Measurements from ENCODE around the gene CDHR2. TPM values are rescaled to one million over a fixed set of nuclear protein-coding genes. Genes with fewer than 3 reads are reported as not detected.
"Not testable (repeated sequence)": the region's sequence is repeated elsewhere in the genome, so short reads cannot be mapped to it uniquely, and the experiment has no call there.

The CDHR2 gene
- total RNA-seq, 1 donor from 2014 or later = not detected

DNA sequence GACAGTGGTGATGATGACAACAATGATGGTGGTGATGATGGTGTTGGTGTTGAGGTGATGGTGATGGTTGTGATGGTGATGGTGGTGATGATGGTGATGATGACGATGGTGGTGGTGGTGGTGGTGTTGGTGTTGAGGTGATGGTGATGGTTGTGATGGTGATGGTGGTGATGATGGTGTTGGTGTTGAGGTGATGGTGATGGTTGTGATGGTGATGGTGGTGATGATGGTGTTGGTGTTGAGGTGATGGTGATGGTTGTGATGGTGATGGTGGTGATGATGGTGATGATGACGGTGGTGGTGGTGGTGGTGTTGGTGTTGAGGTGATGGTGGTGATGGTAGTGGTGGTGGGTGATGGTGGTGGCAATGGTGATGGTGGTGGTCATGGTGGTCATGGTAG is 42.5 kb downstream of the CDHR2 start:
- H3K9me3 ChIP-seq (ENCODE audit: control insufficient read depth in 3 of 3, low read length in 3 of 3); H3K4me1 ChIP-seq (ENCODE audit: control insufficient read depth in 3 of 3, insufficient read depth in 3 of 3, low read length in 3 of 3); H3K9ac ChIP-seq (ENCODE audit: low read depth in 1 of 3, low read length in 3 of 3); H3K4me3 ChIP-seq (ENCODE audit: low read length in 3 of 3); H3K27ac ChIP-seq (ENCODE audit: low read depth, low read length); H3K36me3 ChIP-seq (ENCODE audit: control insufficient read depth in 3 of 3, insufficient read depth in 3 of 3, low read length in 3 of 3): not testable (repeated sequence)
- peaks cover 5 to 17% (median 8%) of the 10 kb centered on the region in 3 donors for H3K27me3 ChIP-seq (ENCODE audit: control insufficient read depth in 3 of 3, insufficient read depth in 3 of 3, low read length in 3 of 3)

DNA sequence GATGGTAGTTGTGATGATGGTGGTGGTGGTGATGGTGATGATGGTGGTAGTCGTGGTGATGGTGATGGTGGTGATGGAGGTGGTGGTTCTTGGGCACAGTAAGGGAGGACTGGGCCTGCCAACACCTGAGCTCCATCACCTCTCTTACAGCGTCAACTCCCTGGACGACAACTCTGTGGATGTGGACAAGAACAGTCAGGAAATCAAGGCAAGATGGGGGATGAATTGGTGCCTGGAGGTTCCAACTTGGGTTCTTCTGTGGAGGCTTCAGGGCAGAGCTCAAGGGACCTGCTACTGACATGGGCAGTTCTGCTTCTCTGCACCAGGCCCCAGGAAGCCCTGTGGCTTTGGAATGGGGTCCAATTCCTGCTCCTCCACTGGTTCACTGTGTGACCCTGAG is 43.4 kb downstream of the CDHR2 start:
- H3K9me3 ChIP-seq (ENCODE audit: control insufficient read depth in 3 of 3, low read length in 3 of 3) = no peaks in the 10 kb centered on the region
- H3K27ac ChIP-seq (ENCODE audit: low read depth, low read length) = no peak overlapping the region
- H3K27me3 ChIP-seq (ENCODE audit: control insufficient read depth in 3 of 3, insufficient read depth in 3 of 3, low read length in 3 of 3) = peaks cover 5 to 19% (median 12%) of the 10 kb centered on the region in 3 donors
- H3K36me3 ChIP-seq (ENCODE audit: control insufficient read depth in 3 of 3, insufficient read depth in 3 of 3, low read length in 3 of 3) = no peaks in the 10 kb centered on the region
- no peak overlapping the region for H3K4me3 ChIP-seq (ENCODE audit: low read length in 3 of 3)
- no peaks in the 10 kb centered on the region for H3K4me1 ChIP-seq (ENCODE audit: control insufficient read depth in 3 of 3, insufficient read depth in 3 of 3, low read length in 3 of 3)
- H3K9ac ChIP-seq (ENCODE audit: low read depth in 1 of 3, low read length in 3 of 3) = no peak overlapping the region

DNA sequence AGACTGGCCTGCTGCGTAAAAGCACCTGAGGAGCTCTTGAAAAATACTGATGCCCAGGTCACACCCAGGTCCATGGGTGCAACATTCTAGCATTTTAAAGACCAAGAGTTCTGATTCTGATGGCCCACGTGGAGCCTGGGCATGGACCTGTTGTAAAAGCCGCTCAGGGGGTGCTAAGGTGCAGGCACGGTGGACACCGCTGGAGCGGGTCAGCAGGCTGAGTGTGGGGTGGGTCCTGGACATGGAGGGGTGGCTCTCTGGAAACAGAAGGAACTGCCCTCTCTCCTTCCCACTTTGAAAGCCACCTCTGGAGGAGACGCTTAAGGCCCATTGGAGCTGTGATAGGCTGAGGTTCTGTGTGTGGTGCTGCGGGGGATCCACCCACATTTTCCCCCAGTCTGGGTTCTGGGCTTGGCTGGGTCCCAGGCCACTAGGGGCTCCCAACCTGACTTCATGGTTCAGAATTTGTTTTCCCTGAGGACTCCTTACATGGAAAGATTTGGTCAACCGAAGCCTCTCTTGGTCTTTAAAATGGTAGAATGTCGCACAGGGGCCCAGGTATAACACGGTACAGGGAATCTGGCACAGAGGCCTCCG is 44.2 kb downstream of the CDHR2 start:
- Histone ChIP-seq H3K9ac (ENCODE audit: low read depth in 1 of 3, low read length in 3 of 3) (no peak overlapping the region), H3K27ac (ENCODE audit: low read depth, low read length) (no peak overlapping the region), H3K9me3 (ENCODE audit: control insufficient read depth in 3 of 3, low read length in 3 of 3) (no peaks in the 10 kb centered on the region), H3K4me1 (ENCODE audit: control insufficient read depth in 3 of 3, insufficient read depth in 3 of 3, low read length in 3 of 3) (no peaks in the 10 kb centered on the region), H3K27me3 (ENCODE audit: control insufficient read depth in 3 of 3, insufficient read depth in 3 of 3, low read length in 3 of 3) (peaks cover 9 to 23% (median 18%) of the 10 kb centered on the region in 3 donors), H3K36me3 (ENCODE audit: control insufficient read depth in 3 of 3, insufficient read depth in 3 of 3, low read length in 3 of 3) (no peaks in the 10 kb centered on the region), H3K4me3 (ENCODE audit: low read length in 3 of 3) (no peak overlapping the region)

DNA sequence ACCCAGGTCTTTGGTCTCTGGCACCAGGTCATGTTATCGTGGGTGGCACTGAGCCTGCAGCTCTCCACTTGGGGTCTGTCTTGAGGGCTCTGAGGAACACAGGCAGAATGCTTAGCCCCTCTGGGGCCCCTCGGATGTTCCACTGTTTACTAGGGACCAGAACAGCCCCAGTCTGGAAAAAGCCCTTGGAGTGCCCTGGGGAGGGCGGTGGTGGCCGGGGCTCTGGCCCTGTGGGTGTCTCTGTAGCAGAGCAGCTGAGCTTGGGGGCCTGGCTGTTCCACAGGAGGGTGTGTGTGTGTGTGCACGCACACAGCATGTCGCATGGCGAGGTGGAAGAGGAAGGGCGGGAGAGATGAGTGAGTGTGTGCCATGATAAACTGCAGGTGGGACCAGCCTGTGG is 45.4 kb downstream of the CDHR2 start:
- Histone ChIP-seq H3K36me3 (ENCODE audit: control insufficient read depth in 3 of 3, insufficient read depth in 3 of 3, low read length in 3 of 3) (no peaks in the 10 kb centered on the region), H3K27ac (ENCODE audit: low read depth, low read length) (no peak overlapping the region), H3K9me3 (ENCODE audit: control insufficient read depth in 3 of 3, low read length in 3 of 3) (no peaks in the 10 kb centered on the region), H3K27me3 (ENCODE audit: control insufficient read depth in 3 of 3, insufficient read depth in 3 of 3, low read length in 3 of 3) (peaks cover 14 to 26% (median 22%) of the 10 kb centered on the region in 3 donors), H3K4me1 (ENCODE audit: control insufficient read depth in 3 of 3, insufficient read depth in 3 of 3, low read length in 3 of 3) (no peaks in the 10 kb centered on the region), H3K4me3 (ENCODE audit: low read length in 3 of 3) (no peak overlapping the region), H3K9ac (ENCODE audit: low read depth in 1 of 3, low read length in 3 of 3) (no peak overlapping the region)

DNA sequence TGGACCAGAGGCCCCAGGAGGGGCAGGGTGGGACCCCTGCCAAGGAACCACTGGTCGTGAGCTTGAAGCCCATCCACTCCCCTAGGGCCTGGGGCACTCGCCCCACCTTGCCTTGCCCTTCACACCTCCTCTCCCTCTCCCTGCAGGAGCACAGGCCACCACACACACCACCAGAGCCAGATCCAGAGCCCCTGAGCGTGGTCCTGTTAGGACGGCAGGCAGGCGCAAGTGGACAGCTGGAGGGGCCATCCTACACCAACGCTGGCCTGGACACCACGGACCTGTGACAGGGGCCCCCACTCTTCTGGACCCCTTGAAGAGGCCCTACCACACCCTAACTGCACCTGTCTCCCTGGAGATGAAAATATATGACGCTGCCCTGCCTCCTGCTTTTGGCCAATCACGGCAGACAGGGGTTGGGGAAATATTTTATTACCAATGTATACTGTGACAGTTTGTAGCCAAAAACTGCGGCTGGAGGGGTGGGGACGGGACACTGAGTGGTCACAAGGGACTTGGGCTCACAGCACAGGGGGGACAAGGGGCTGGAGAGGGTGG is 46.3 kb downstream of the CDHR2 start:
- no peaks in the 10 kb centered on the region for H3K4me1 ChIP-seq (ENCODE audit: control insufficient read depth in 3 of 3, insufficient read depth in 3 of 3, low read length in 3 of 3)
- H3K9ac ChIP-seq (ENCODE audit: low read depth in 1 of 3, low read length in 3 of 3) = no peak overlapping the region
- H3K36me3 ChIP-seq (ENCODE audit: control insufficient read depth in 3 of 3, insufficient read depth in 3 of 3, low read length in 3 of 3) = no peaks in the 10 kb centered on the region
- H3K27me3 ChIP-seq (ENCODE audit: control insufficient read depth in 3 of 3, insufficient read depth in 3 of 3, low read length in 3 of 3) = peaks cover 14 to 26% (median 22%) of the 10 kb centered on the region in 3 donors
- H3K27ac ChIP-seq (ENCODE audit: low read depth, low read length) = no peak overlapping the region
- no peaks in the 10 kb centered on the region for H3K9me3 ChIP-seq (ENCODE audit: control insufficient read depth in 3 of 3, low read length in 3 of 3)
- no peak overlapping the region for H3K4me3 ChIP-seq (ENCODE audit: low read length in 3 of 3)

DNA sequence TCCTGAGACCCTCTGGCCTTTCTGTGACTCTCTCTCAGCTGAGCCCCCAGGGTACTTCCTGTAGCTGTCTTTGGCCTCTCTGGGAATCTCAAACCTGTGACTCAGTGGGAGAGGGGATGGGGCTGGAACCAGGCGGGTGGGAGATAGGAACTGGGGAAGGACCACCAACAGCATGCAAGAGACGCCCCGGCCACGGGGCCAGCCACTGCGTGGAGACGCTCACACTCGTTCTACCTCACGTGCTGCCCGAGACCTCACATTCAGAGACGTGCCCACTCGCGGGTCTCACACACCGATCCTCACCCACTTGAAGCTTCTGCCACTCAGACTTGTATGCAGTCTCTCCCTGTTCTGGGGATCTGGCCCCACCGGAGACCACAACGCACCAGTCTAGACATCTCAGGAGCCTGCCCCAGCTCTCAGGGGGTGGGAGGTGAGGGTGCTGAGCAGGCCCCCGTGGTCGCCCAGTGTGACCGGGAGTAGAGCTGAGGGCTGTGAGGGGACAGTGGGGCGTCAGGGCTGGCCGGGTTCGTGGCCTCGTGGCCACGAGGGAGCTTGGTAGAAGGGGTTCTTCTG is 47.0 kb downstream of the CDHR2 start:
- Histone ChIP-seq H3K9ac (ENCODE audit: low read depth in 1 of 3, low read length in 3 of 3) (peak overlapping the region in 1 of 3 donors; percentile 25), H3K27me3 (ENCODE audit: control insufficient read depth in 3 of 3, insufficient read depth in 3 of 3, low read length in 3 of 3) (peaks cover 14 to 26% (median 22%) of the 10 kb centered on the region in 3 donors), H3K27ac (ENCODE audit: low read depth, low read length) (no peak overlapping the region), H3K4me3 (ENCODE audit: low read length in 3 of 3) (no peak overlapping the region), H3K36me3 (ENCODE audit: control insufficient read depth in 3 of 3, insufficient read depth in 3 of 3, low read length in 3 of 3) (no peaks in the 10 kb centered on the region), H3K9me3 (ENCODE audit: control insufficient read depth in 3 of 3, low read length in 3 of 3) (no peaks in the 10 kb centered on the region), H3K4me1 (ENCODE audit: control insufficient read depth in 3 of 3, insufficient read depth in 3 of 3, low read length in 3 of 3) (no peaks in the 10 kb centered on the region)

DNA sequence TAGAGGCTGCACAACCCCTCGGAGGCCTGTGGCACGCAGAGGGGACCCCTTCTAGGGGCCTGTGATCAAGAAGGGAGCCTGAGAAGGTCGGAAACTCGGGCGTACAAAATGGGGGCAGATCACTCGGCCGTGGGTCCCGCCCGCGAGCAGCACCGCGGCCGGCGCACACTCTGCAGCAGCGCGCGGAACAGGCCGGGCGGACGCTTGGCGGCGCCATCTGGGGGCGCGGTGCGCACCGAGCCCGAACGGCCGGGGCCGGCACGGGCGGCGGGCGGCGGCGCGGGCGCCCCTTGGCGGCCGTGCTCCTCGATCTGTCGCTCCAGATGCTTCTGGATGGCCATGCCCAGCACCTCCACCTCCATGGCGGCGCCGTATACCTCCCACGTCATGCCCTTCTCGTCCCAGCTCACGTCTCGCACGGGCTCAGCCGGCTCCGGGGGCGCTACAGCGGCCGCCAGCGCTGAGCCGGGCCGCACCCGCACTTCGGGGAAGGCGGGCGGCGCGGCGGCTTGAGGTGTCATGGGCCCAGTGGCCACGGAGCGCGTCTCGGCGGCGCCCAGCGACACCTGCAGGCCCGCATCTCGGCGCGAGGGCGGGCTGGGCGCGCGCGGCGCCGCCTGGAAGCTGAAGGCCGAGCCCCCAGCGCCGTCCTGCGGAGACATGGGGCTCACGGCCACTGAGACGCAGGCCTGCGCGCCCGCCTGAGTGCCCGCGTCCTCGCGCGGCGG is 47.7 kb downstream of the CDHR2 start:
- Histone ChIP-seq H3K4me1 (ENCODE audit: control insufficient read depth in 3 of 3, insufficient read depth in 3 of 3, low read length in 3 of 3) (no peaks in the 10 kb centered on the region), H3K9me3 (ENCODE audit: control insufficient read depth in 3 of 3, low read length in 3 of 3) (no peaks in the 10 kb centered on the region), H3K36me3 (ENCODE audit: control insufficient read depth in 3 of 3, insufficient read depth in 3 of 3, low read length in 3 of 3) (no peaks in the 10 kb centered on the region), H3K27ac (ENCODE audit: low read depth, low read length) (no peak overlapping the region), H3K27me3 (ENCODE audit: control insufficient read depth in 3 of 3, insufficient read depth in 3 of 3, low read length in 3 of 3) (peaks cover 14 to 26% (median 22%) of the 10 kb centered on the region in 3 donors), H3K9ac (ENCODE audit: low read depth in 1 of 3, low read length in 3 of 3) (peak overlapping the region in 1 of 3 donors; percentile 25), H3K4me3 (ENCODE audit: low read length in 3 of 3) (no peak overlapping the region)

DNA sequence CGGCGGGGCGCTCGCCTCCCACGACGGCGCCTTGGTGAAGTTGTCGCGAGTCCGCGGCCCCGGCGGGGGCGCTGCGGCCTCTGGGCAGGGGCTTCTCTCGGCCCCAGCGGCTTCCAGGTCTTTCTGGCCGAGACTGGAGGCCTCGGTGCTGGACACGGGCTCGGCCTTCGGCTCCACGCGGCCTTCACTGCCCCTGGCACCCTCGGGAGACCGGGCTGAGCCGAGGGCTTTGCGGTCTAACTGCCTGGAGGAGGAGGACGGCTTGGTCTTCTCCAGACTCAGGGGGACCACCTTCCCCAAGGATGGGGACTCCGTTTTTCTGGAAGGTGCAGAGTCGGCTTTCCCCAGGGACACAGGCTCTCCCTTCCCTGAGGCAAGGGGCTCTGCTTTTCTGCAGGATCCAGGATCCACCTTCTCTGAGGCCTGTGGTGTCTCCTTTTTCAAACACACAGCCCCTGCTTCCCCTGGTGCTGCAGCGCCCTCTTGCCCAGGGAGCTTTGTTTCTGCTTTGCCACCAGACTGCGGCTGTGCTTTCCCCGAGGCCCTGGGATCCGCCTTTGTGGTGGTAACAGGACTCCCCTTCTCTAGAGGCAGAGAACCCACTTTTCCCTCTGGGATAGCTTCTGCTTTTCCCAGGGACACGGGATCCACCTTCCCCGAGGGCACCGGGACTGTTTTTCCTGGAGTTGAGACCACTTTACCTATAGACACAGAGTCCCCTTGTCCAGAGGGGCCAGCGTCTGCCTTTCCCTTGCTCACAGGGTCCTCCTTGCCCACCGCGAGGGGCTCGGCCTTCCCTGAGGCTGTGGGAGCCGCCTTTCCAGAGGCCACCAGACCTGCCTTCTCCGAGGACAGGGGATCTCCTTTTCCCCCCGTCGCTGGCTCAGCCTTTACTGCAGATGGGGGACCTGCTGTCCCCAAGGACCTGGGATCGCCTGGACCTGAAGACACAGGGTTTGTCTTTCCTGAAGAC is 48.6 kb downstream of the CDHR2 start:
- Histone ChIP-seq H3K27ac (ENCODE audit: low read depth, low read length) (no peak overlapping the region), H3K4me3 (ENCODE audit: low read length in 3 of 3) (no peak overlapping the region), H3K36me3 (ENCODE audit: control insufficient read depth in 3 of 3, insufficient read depth in 3 of 3, low read length in 3 of 3) (no peaks in the 10 kb centered on the region), H3K9ac (ENCODE audit: low read depth in 1 of 3, low read length in 3 of 3) (no peak overlapping the region), H3K4me1 (ENCODE audit: control insufficient read depth in 3 of 3, insufficient read depth in 3 of 3, low read length in 3 of 3) (no peaks in the 10 kb centered on the region), H3K27me3 (ENCODE audit: control insufficient read depth in 3 of 3, insufficient read depth in 3 of 3, low read length in 3 of 3) (peaks cover 14 to 26% (median 22%) of the 10 kb centered on the region in 3 donors), H3K9me3 (ENCODE audit: control insufficient read depth in 3 of 3, low read length in 3 of 3) (no peaks in the 10 kb centered on the region)

DNA sequence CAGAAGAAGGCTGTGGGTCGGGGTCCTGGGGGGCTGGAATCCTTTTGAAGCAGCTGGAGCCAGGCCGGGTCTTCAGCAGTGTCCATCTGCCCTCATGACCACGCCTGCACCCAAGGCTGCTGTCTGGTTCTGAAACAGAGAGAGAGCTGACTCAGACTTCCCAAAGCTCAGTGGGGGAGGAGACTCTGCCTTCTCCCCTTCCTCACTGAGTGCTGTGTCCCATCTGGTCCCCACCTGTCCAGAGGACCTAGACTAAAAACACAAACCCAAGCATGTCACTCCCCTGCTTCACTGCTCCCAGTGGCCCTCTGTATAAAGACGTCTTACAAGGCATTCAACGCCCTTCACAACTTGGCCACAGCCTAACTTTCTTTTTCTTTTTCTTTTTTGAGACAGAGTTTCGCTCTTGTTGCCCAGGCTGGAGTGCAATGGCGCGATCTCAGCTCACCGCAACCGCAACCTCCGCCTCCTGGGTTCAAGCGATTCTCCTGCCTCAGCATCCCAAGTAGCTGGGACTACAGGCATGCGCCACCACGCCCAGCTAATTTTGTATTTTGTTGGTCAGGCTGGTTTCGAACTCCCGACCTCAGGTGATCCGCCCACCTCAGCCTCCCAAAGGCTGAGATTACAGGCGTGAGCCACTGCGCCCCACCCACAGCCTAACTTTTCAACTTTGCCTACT is 50.7 kb downstream of the CDHR2 start:
- not testable (repeated sequence) for H3K4me1 ChIP-seq (ENCODE audit: control insufficient read depth in 3 of 3, insufficient read depth in 3 of 3, low read length in 3 of 3); H3K4me3 ChIP-seq (ENCODE audit: low read length in 3 of 3); H3K27ac ChIP-seq (ENCODE audit: low read depth, low read length); H3K9ac ChIP-seq (ENCODE audit: low read depth in 1 of 3, low read length in 3 of 3); H3K9me3 ChIP-seq (ENCODE audit: control insufficient read depth in 3 of 3, low read length in 3 of 3); H3K36me3 ChIP-seq (ENCODE audit: control insufficient read depth in 3 of 3, insufficient read depth in 3 of 3, low read length in 3 of 3)
- peaks cover 14 to 25% (median 24%) of the 10 kb centered on the region in 3 donors for H3K27me3 ChIP-seq (ENCODE audit: control insufficient read depth in 3 of 3, insufficient read depth in 3 of 3, low read length in 3 of 3)

Data from skeletal muscle tissue (tissue), 4 donors.